Type B pancreatic cell (in vitro differentiated cells): ENCODE measurements around the gene FCHSD2. TPM values are rescaled to one million over a fixed set of nuclear protein-coding genes. Genes with fewer than 3 reads are reported as not detected.
"Not testable (repeated sequence)": the region's sequence is repeated elsewhere in the genome, so short reads cannot be mapped to it uniquely, and the experiment has no call there.

Experiments
- DNase-seq: peaks from one replicate; pipeline ENCODE4 v3.0.0; 2021; ENCODE audit warnings: mixed read lengths; ENCODE audit not compliant: unreplicated experiment; ENCODE audit errors: extremely low spot score
- H3K27ac Mint-ChIP-seq: 2 replicates; pipeline ENCODE4 v1.8.0; 2021; ENCODE audit warnings: mild to moderate bottlenecking, mixed read lengths
- H3K27me3 Mint-ChIP-seq: 2 replicates; pipeline ENCODE4 v1.8.0; 2021; ENCODE audit warnings: mixed read lengths
- H3K36me3 Mint-ChIP-seq: 2 replicates; pipeline ENCODE4 v1.8.0; 2021; ENCODE audit warnings: mixed read lengths
- H3K4me1 Mint-ChIP-seq: one replicate; pipeline ENCODE4 v1.8.0; 2021; ENCODE audit warnings: mixed read lengths; ENCODE audit not compliant: unreplicated experiment
- H3K4me3 Mint-ChIP-seq: 2 replicates; pipeline ENCODE4 v1.8.0; 2021; ENCODE audit warnings: mild to moderate bottlenecking, mixed read lengths
- H3K9me3 Mint-ChIP-seq: 2 replicates; pipeline ENCODE4 v1.8.0; 2021; ENCODE audit warnings: mixed read lengths
- total RNA-seq: library from RNA; stranded (reverse); gene quantifications from 2 replicates; pipeline ENCODE4 v1.2.1, GENCODE V29; 2021; ENCODE audit warnings: low replicate concordance
- TF ChIP-seq, protein P1 (sequence below): fragments of 200-600 bp; sonication (generic); conservative IDR thresholded peaks from 2 replicates; pipeline ENCODE4 v1.5.0; 2021; ENCODE audit warnings: antibody characterized with exemption, mild to moderate bottlenecking

Gene FCHSD2
- total RNA-seq, 1 donor from 2014 or later = 30.8 TPM

- no peaks in the 10 kb centered on the region for H3K27me3 Mint-ChIP-seq
- no peaks in the 10 kb centered on the region for H3K4me1 Mint-ChIP-seq
Measured at GRCh38 chr11:73030130-73030529, 112.0 kb downstream of the FCHSD2 start.

GRCh38 chr11:73029403-73029802, 112.7 kb downstream of the FCHSD2 start:
- Mint-ChIP-seq H3K9me3 (peaks cover 5% of the 10 kb centered on the region), H3K4me3 (no peak overlapping the region), H3K36me3 (peaks cover 37% of the 10 kb centered on the region), H3K4me1 (no peaks in the 10 kb centered on the region), H3K27me3 (no peaks in the 10 kb centered on the region), H3K27ac (no peak overlapping the region)
- TF ChIP-seq, protein P1, sequence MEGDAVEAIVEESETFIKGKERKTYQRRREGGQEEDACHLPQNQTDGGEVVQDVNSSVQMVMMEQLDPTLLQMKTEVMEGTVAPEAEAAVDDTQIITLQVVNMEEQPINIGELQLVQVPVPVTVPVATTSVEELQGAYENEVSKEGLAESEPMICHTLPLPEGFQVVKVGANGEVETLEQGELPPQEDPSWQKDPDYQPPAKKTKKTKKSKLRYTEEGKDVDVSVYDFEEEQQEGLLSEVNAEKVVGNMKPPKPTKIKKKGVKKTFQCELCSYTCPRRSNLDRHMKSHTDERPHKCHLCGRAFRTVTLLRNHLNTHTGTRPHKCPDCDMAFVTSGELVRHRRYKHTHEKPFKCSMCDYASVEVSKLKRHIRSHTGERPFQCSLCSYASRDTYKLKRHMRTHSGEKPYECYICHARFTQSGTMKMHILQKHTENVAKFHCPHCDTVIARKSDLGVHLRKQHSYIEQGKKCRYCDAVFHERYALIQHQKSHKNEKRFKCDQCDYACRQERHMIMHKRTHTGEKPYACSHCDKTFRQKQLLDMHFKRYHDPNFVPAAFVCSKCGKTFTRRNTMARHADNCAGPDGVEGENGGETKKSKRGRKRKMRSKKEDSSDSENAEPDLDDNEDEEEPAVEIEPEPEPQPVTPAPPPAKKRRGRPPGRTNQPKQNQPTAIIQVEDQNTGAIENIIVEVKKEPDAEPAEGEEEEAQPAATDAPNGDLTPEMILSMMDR = no peak
- DNase-seq = no peak

More at GRCh38 chr11:73030130-73030529, 112.0 kb downstream of the FCHSD2 start:
- Mint-ChIP-seq H3K27ac (no peak overlapping the region), H3K9me3 (peaks cover 5% of the 10 kb centered on the region), H3K36me3 (peaks cover 29% of the 10 kb centered on the region), H3K4me3 (no peak overlapping the region)
- TF ChIP-seq, protein P1 = no peak
- DNase-seq = no peak

- Mint-ChIP-seq H3K36me3 (peaks cover 45% of the 10 kb centered on the region), H3K27me3 (no peaks in the 10 kb centered on the region), H3K9me3 (peaks cover 5% of the 10 kb centered on the region), H3K4me1 (no peaks in the 10 kb centered on the region), H3K27ac (no peak overlapping the region), H3K4me3 (no peak overlapping the region)
- no peak for DNase-seq
- TF ChIP-seq, protein P1 = no peak
Measured at GRCh38 chr11:73028611-73029010, 113.5 kb downstream of the FCHSD2 start.

- not testable (repeated sequence) for H3K27ac Mint-ChIP-seq, H3K27me3 Mint-ChIP-seq, DNase-seq, H3K4me3 Mint-ChIP-seq, H3K9me3 Mint-ChIP-seq, H3K4me1 Mint-ChIP-seq
- peaks cover 45% of the 10 kb centered on the region for H3K36me3 Mint-ChIP-seq
Measured at GRCh38 chr11:73027840-73028239, 114.3 kb downstream of the FCHSD2 start.

- Mint-ChIP-seq H3K36me3 (peaks cover 36% of the 10 kb centered on the region), H3K4me1 (no peaks in the 10 kb centered on the region), H3K27me3 (no peaks in the 10 kb centered on the region), H3K9me3 (peaks cover 5% of the 10 kb centered on the region), H3K27ac (no peak overlapping the region), H3K4me3 (no peak overlapping the region)
- TF ChIP-seq, protein P1 = no peak
- no peak for DNase-seq
Measured at GRCh38 chr11:73024639-73025038, 117.5 kb downstream of the FCHSD2 start.

- no peaks in the 10 kb centered on the region for H3K9me3 Mint-ChIP-seq
- H3K4me3 Mint-ChIP-seq = no peak overlapping the region
- TF ChIP-seq, protein P1 = no peak
- DNase-seq = no peak
- no peaks in the 10 kb centered on the region for H3K27me3 Mint-ChIP-seq
- H3K27ac Mint-ChIP-seq = no peak overlapping the region
- H3K4me1 Mint-ChIP-seq = no peaks in the 10 kb centered on the region
- H3K36me3 Mint-ChIP-seq = peaks cover 15% of the 10 kb centered on the region
Measured at GRCh38 chr11:73019996-73020395, 122.1 kb downstream of the FCHSD2 start.
